ENCODE data around the gene PSMA3. TPM values are rescaled to one million over a fixed set of nuclear protein-coding genes. Genes with fewer than 3 reads are reported as not detected.
A peak's percentile ranks its signal among the peaks of the same experiment; 100 is the strongest.

The PSMA3 gene
- total and polyA plus RNA-seq, 4 donors: 54.6 to 192 (median 113) TPM

- Histone ChIP-seq H3K4me3 (ENCODE audit: low read depth in 1 of 3, low read length in 3 of 3) (peak overlapping the region; percentile 66 to 99 (median 84)), H3K9me3 (ENCODE audit: control insufficient read depth in 4 of 4, low read length in 3 of 4) (no peaks in the 10 kb centered on the region), H3K4me1 (ENCODE audit: control insufficient read depth in 4 of 4, insufficient read depth in 4 of 4, low read length in 3 of 4) (peaks cover 4 to 34% (median 28%) of the 10 kb centered on the region in 4 donors), H3K9ac (ENCODE audit: low read depth in 1 of 2, low read length in 2 of 2) (peak overlapping the region; percentile 53 to 100), H3K27me3 (ENCODE audit: control insufficient read depth in 4 of 4, insufficient read depth in 4 of 4, low read length in 3 of 4) (no peaks in the 10 kb centered on the region), H3K36me3 (ENCODE audit: control insufficient read depth in 4 of 4, insufficient read depth in 3 of 4, low read depth in 1 of 4, low read length in 3 of 4) (peaks cover 0 to 3% (median 3%) of the 10 kb centered on the region in 4 donors), H3K27ac (ENCODE audit: low read depth in 1 of 2, low read length in 2 of 2) (peak overlapping the region; percentile 83 to 96)
- no peak for TF ChIP-seq MAX (IDR thresholded peaks at IDR 0.05)
- TF ChIP-seq HNF4A (conservative IDR thresholded peaks at IDR 0.05): peak in 1 of 2 donors; percentile 9
- no peak for TF ChIP-seq FOXA1 (IDR thresholded peaks at IDR 0.05)
- peak; percentile 49 for TF ChIP-seq TAF1 (conservative IDR thresholded peaks at IDR 0.05)
- TF ChIP-seq JUND (IDR thresholded peaks at IDR 0.05): peak in 1 of 2 donors; percentile 40
- TF ChIP-seq YY1 (IDR thresholded peaks at IDR 0.05): no peak
- WGBS: under 1% methylated on average over 16 of the region's 16 CpGs
- DNase-seq (ENCODE audit: low spot score): no peak
Measured at GRCh38 chr14:58243790-58244555, 670 bp upstream of the PSMA3 start.

- H3K9ac ChIP-seq (ENCODE audit: low read depth in 1 of 2, low read length in 2 of 2): peak overlapping the region; percentile 87 to 100
- WGBS: under 1% methylated on average over 3 of the region's 3 CpGs
- DNase-seq (ENCODE audit: low spot score): no peak
- no peaks in the 10 kb centered on the region for H3K9me3 ChIP-seq (ENCODE audit: control insufficient read depth in 4 of 4, low read length in 3 of 4)
- H3K27ac ChIP-seq (ENCODE audit: low read depth in 1 of 2, low read length in 2 of 2): peak overlapping the region; percentile 96 to 100
- peak overlapping the region; percentile 84 to 99 (median 92) for H3K4me3 ChIP-seq (ENCODE audit: low read depth in 1 of 3, low read length in 3 of 3)
- H3K27me3 ChIP-seq (ENCODE audit: control insufficient read depth in 4 of 4, insufficient read depth in 4 of 4, low read length in 3 of 4): no peaks in the 10 kb centered on the region
- peaks cover 4 to 31% (median 28%) of the 10 kb centered on the region in 4 donors for H3K4me1 ChIP-seq (ENCODE audit: control insufficient read depth in 4 of 4, insufficient read depth in 4 of 4, low read length in 3 of 4)
- TF ChIP-seq TAF1 (conservative IDR thresholded peaks at IDR 0.05) (no peak), RXRA (IDR thresholded peaks at IDR 0.05) (no peak), CTCF (IDR thresholded peaks at IDR 0.05; ENCODE audit: low read depth, low read length, missing input control) (no peak), FOXA2 (IDR thresholded peaks at IDR 0.05) (no peak), JUND (IDR thresholded peaks at IDR 0.05) (no peak), ZBTB33 (IDR thresholded peaks at IDR 0.05) (no peak), ATF3 (IDR thresholded peaks at IDR 0.05) (no peak), REST (IDR thresholded peaks at IDR 0.05) (no peak), MAX (IDR thresholded peaks at IDR 0.05) (no peak), GABPA (IDR thresholded peaks at IDR 0.05 in 1 of 2, conservative IDR thresholded peaks at IDR 0.05 in 1 of 2) (no peak), FOXA1 (IDR thresholded peaks at IDR 0.05) (no peak), HNF4G (IDR thresholded peaks at IDR 0.05) (no peak), NR2F2 (IDR thresholded peaks at IDR 0.05) (no peak), HNF4A (conservative IDR thresholded peaks at IDR 0.05) (no peak), SP1 (IDR thresholded peaks at IDR 0.05) (no peak), RAD21 (IDR thresholded peaks at IDR 0.05) (no peak), YY1 (IDR thresholded peaks at IDR 0.05) (no peak), EGR1 (IDR thresholded peaks at IDR 0.05; ENCODE audit: low read depth in 2 of 2) (no peak)
- H3K36me3 ChIP-seq (ENCODE audit: control insufficient read depth in 4 of 4, insufficient read depth in 3 of 4, low read depth in 1 of 4, low read length in 3 of 4): peaks cover 5 to 8% (median 6%) of the 10 kb centered on the region in 4 donors
Measured at GRCh38 chr14:58245562-58245961, 919 bp downstream of the PSMA3 start.
